ENCODE data around the gene NECTIN4. TPM values are rescaled to one million over a fixed set of nuclear protein-coding genes. Genes with fewer than 3 reads are reported as not detected.

Gene NECTIN4
- total RNA-seq, 4 donors from 2014 or later: 0.54 to 2.5 (median 1.6) TPM

GRCh38 chr1:161044535-161044907 lies 44.8 kb downstream of the NECTIN4 start:
- TF ChIP-seq CTCF (IDR thresholded peaks at IDR 0.05) (no peak), POLR2A (IDR thresholded peaks at IDR 0.05) (no peak)
- peaks cover 0 to 40% (median 0%) of the 10 kb centered on the region in 3 donors for H3K36me3 ChIP-seq

GRCh38 chr1:161039546-161039945 lies 49.8 kb downstream of the NECTIN4 start:
- DNase-seq: no peak
- Histone ChIP-seq H3K27ac (peak overlapping the region; percentile 69 to 87 (median 75)), H3K36me3 (peaks cover 0 to 39% (median 0%) of the 10 kb centered on the region in 3 donors), H3K4me1 (peaks cover 0 to 36% (median 6%) of the 10 kb centered on the region in 4 donors), H3K4me3 (no peak overlapping the region), H3K27me3 (no peaks in the 10 kb centered on the region), H3K9me3 (no peaks in the 10 kb centered on the region)
- TF ChIP-seq CTCF (IDR thresholded peaks at IDR 0.05): no peak
- TF ChIP-seq POLR2A (IDR thresholded peaks at IDR 0.05): no peak

More at GRCh38 chr1:161044535-161044907, 44.8 kb downstream of the NECTIN4 start:
- Histone ChIP-seq H3K4me3 (peak overlapping the region; percentile 77 to 95 (median 86)), H3K27me3 (no peaks in the 10 kb centered on the region), H3K27ac (peak overlapping the region; percentile 93 to 98 (median 96)), H3K9me3 (no peaks in the 10 kb centered on the region), H3K4me1 (peaks cover 0 to 17% (median 6%) of the 10 kb centered on the region in 4 donors)
- DNase-seq: no peak

GRCh38 chr1:161039154-161039545 lies 50.2 kb downstream of the NECTIN4 start:
- H3K27me3 ChIP-seq: no peaks in the 10 kb centered on the region
- H3K4me3 ChIP-seq: peak overlapping the region; percentile 47 to 71 (median 66)
- H3K36me3 ChIP-seq: peaks cover 0 to 39% (median 0%) of the 10 kb centered on the region in 3 donors
- no peak for DNase-seq
- TF ChIP-seq CTCF (IDR thresholded peaks at IDR 0.05) (no peak), POLR2A (IDR thresholded peaks at IDR 0.05) (no peak)
- H3K4me1 ChIP-seq: peaks cover 0 to 32% (median 3%) of the 10 kb centered on the region in 4 donors
- peak overlapping the region; percentile 69 to 91 (median 81) for H3K27ac ChIP-seq
- H3K9me3 ChIP-seq: no peaks in the 10 kb centered on the region

GRCh38 chr1:161038523-161039153 lies 50.7 kb downstream of the NECTIN4 start, which contains the start of gene TSTD1:
TSTD1 (minus strand) TSS chr1:161038964; CDS start chr1:161038889, 75 bp downstream.
- Histone ChIP-seq H3K27me3 (no peaks in the 10 kb centered on the region), H3K36me3 (peaks cover 0 to 39% (median 0%) of the 10 kb centered on the region in 3 donors), H3K27ac (peak within 1 kb of the TSS; percentile 69 to 91 (median 81)), H3K4me1 (peaks cover 0 to 27% (median 0%) of the 10 kb centered on the region in 4 donors), H3K4me3 (peak within 1 kb of the TSS; percentile 47 to 71 (median 66)), H3K9me3 (no peaks in the 10 kb centered on the region)
- peak; percentile 81 to 93 (median 91) for DNase-seq
- TF ChIP-seq POLR2A (IDR thresholded peaks at IDR 0.05): peak; percentile 58 to 62
- peak in 1 of 6 experiments; percentile 12 for TF ChIP-seq CTCF (IDR thresholded peaks at IDR 0.05)

GRCh38 chr1:161037661-161038522 lies 51.5 kb downstream of the NECTIN4 start:
- TF ChIP-seq CTCF (IDR thresholded peaks at IDR 0.05): no peak
- no peak for TF ChIP-seq POLR2A (IDR thresholded peaks at IDR 0.05)
- peaks cover 0 to 36% (median 0%) of the 10 kb centered on the region in 3 donors for H3K36me3 ChIP-seq
- peak overlapping the region; percentile 47 to 71 (median 66) for H3K4me3 ChIP-seq
- no peaks in the 10 kb centered on the region for H3K9me3 ChIP-seq
- H3K4me1 ChIP-seq: peaks cover 0 to 26% (median 0%) of the 10 kb centered on the region in 4 donors
- DNase-seq: no peak
- peak overlapping the region; percentile 69 to 91 (median 81) for H3K27ac ChIP-seq
- H3K27me3 ChIP-seq: no peaks in the 10 kb centered on the region
